Endothelial cell of umbilical vein (primary cell): ENCODE data around the gene CCDC85B. TPM values are rescaled to one million over a fixed set of nuclear protein-coding genes. Genes with fewer than 3 reads are reported as not detected.

Experiments
- BruUV-seq: library from RNA; stranded (reverse); fragments of 400-500 nt; replicated peaks from 2 replicates; lab custom pipeline; 2021; lab: Mats Ljungman, UMichigan
- CTCF ChIA-PET: fragments of 300-600, 350-600 bp; sonication (Branson Sonifier 250); formaldehyde crosslinking; loops from one replicate; lab custom pipeline; 2021; ENCODE audit warnings: antibody characterized with exemption, inconsistent platforms; lab: Charles Lee
- POLR2A ChIA-PET: fragments of 300-600, 350-600 bp; sonication (Branson Sonifier 250); formaldehyde crosslinking; loops from one replicate; lab custom pipeline; 2021; ENCODE audit warnings: antibody characterized with exemption, inconsistent platforms; lab: Charles Lee
- DNase-seq: peaks from one replicate; pipeline ENCODE4 v3.0.0-alpha.2; 2011; ENCODE audit warnings: low read depth, low spot score
- FAIRE-seq: peaks from 2 replicates; lab custom pipeline; 2011; peaks lifted over from hg19 to GRCh38; lab: Jason Lieb, UNC
- H2AFZ ChIP-seq: 2 replicates; pipeline ENCODE4 v1.6.0; 2012; ENCODE audit warnings: low read depth, low read length, control low read depth, inconsistent platforms
- H3K27ac ChIP-seq: 2 replicates; pipeline ENCODE4 v1.5.1; 2011; ENCODE audit warnings: low read depth, mild to moderate bottlenecking, control low read depth, low read length, moderate library complexity; ENCODE audit not compliant: insufficient read depth
- H3K27me3 ChIP-seq, 2 experiments: 2 replicates each; pipeline versions ENCODE4 v1.6.0 to v1.6.1; 2011; ENCODE audit warnings: low read length in 2 of 2, mixed read lengths in 1 of 2; ENCODE audit not compliant: control insufficient read depth in 2 of 2, insufficient read depth in 2 of 2
- H3K36me3 ChIP-seq, 2 experiments: 2 replicates in 1 of 2; 3 replicates in 1 of 2; pipeline ENCODE4 v1.5.1; 2011; ENCODE audit warnings: low read length in 2 of 2, mild to moderate bottlenecking in 1 of 2, moderate library complexity in 1 of 2; ENCODE audit not compliant: control insufficient read depth in 2 of 2, insufficient read depth in 2 of 2; ENCODE audit errors: extremely low read depth in 1 of 2
- H3K4me1 ChIP-seq: 3 replicates; pipeline ENCODE4 v1.5.1; 2011; ENCODE audit warnings: mild to moderate bottlenecking, low read length; ENCODE audit not compliant: control insufficient read depth, insufficient read depth; ENCODE audit errors: extremely low read depth
- H3K4me2 ChIP-seq: 2 replicates; pipeline ENCODE4 v1.6.1; 2011; ENCODE audit warnings: low read length, control low read depth, mixed read lengths; ENCODE audit not compliant: insufficient read depth
- H3K4me3 ChIP-seq, 3 experiments: fragments of 200-600 bp in 1 of 3; sonication (generic), shearing (Covaris generic) in 1 of 3; replicated peaks in 1 of 3; 2 replicates each; pipeline ENCODE4 v1.5.1; 2011 to 2016; ENCODE audit warnings: control low read depth in 3 of 3, low read length in 3 of 3, mild to moderate bottlenecking in 2 of 3, inconsistent platforms in 1 of 3, low read depth in 1 of 3, moderate library complexity in 1 of 3; ENCODE audit not compliant: insufficient read depth in 1 of 3
- H3K79me2 ChIP-seq: 2 replicates; pipeline ENCODE4 v1.6.0; 2012; ENCODE audit warnings: low read length, inconsistent platforms; ENCODE audit not compliant: control insufficient read depth, insufficient read depth
- H3K9ac ChIP-seq: replicated peaks from 2 replicates; pipeline ENCODE3; 2011; ENCODE audit warnings: low read length, control low read depth; ENCODE audit not compliant: insufficient read depth; ENCODE audit errors: extremely low read depth
- H3K9me1 ChIP-seq: replicated peaks from 3 replicates; pipeline ENCODE4 v1.6.0; 2011; ENCODE audit warnings: mild to moderate bottlenecking, low read length; ENCODE audit not compliant: control insufficient read depth, insufficient read depth; ENCODE audit errors: extremely low read depth
- H3K9me3 ChIP-seq: replicated peaks from 2 replicates; pipeline ENCODE4 v1.5.1; 2012; ENCODE audit warnings: low read length, inconsistent platforms; ENCODE audit not compliant: control insufficient read depth, insufficient read depth
- H4K20me1 ChIP-seq: replicated peaks from 2 replicates; pipeline ENCODE3; 2011; ENCODE audit warnings: mild to moderate bottlenecking, low read length; ENCODE audit not compliant: control insufficient read depth, insufficient read depth; ENCODE audit errors: extremely low read depth
- CTCF ChIP-seq, 2 donors: IDR thresholded peaks; 1 replicate in 1 of 2; 2 replicates in 1 of 2; pipeline ENCODE4 v1.5.1; 2011; ENCODE audit warnings: low read length in 2 of 2, mild to moderate bottlenecking in 2 of 2, moderate library complexity in 2 of 2, control low read depth in 1 of 2, inconsistent platforms in 1 of 2, low read depth in 1 of 2; ENCODE audit not compliant: insufficient read depth in 1 of 2; ENCODE audit errors: extremely low read depth in 1 of 2
- EZH2 ChIP-seq: IDR thresholded peaks from 2 replicates; pipeline ENCODE4 v1.6.1; 2012; ENCODE audit warnings: borderline replicate concordance, low read depth, mild to moderate bottlenecking, moderate library complexity, low read length, inconsistent platforms; ENCODE audit not compliant: severe bottlenecking
- FOS ChIP-seq: IDR thresholded peaks from 2 replicates; pipeline ENCODE4 v1.6.1; 2011; ENCODE audit warnings: mild to moderate bottlenecking, low read length, moderate library complexity, borderline replicate concordance; ENCODE audit not compliant: insufficient read depth
- GATA2 ChIP-seq: IDR thresholded peaks from 2 replicates; pipeline ENCODE4 v1.7.0; 2011; ENCODE audit warnings: low read depth, mild to moderate bottlenecking, moderate library complexity, mixed read lengths, low read length; ENCODE audit not compliant: insufficient read length, insufficient read depth
- JUN ChIP-seq: IDR thresholded peaks from 2 replicates; pipeline ENCODE4 v1.6.1; 2011; ENCODE audit warnings: borderline replicate concordance, low read depth; ENCODE audit not compliant: insufficient read length, insufficient read depth
- MAX ChIP-seq: IDR thresholded peaks from 2 replicates; pipeline ENCODE4 v1.6.1; 2011; ENCODE audit not compliant: insufficient read depth, insufficient read length
- MYC ChIP-seq: IDR thresholded peaks from one replicate; pipeline ENCODE4 v1.6.1; 2011; ENCODE audit warnings: mild to moderate bottlenecking, low read depth, low read length
- POLR2A ChIP-seq: IDR thresholded peaks from 2 replicates; pipeline ENCODE4 v1.6.1; 2012; ENCODE audit warnings: low read depth, mild to moderate bottlenecking, control low read depth, low read length
- POLR2AphosphoS5 ChIP-seq: IDR thresholded peaks from 2 replicates; pipeline ENCODE4 v1.6.1; 2012; ENCODE audit warnings: low read depth, mild to moderate bottlenecking, control low read depth, low read length, moderate library complexity; ENCODE audit not compliant: insufficient read depth
- dilution Hi-C: fragments of 300-500 bp; cut with MboI; formaldehyde crosslinking; loops from one replicate; pipeline ENCODE4 v1.15.0; 2019; ENCODE audit warnings: low sequenced_read_pairs; ENCODE audit not compliant: extremely low pct_ligation_motif_present
- intact Hi-C: fragments of 100-400 bp; cut with micrococcal nuclease; formaldehyde crosslinking; loops from one replicate; pipeline ENCODE4 v1.10.0; 2022
- polyA plus RNA-seq, 4 experiments: library from polyadenylated mRNA; depleted of rRNA in 3 of 4; stranded (reverse) in 3 of 4; unstranded in 1 of 4; fragments of >200 nt; gene quantifications; 2 replicates each; pipeline versions ENCODE4 v1.2.1 to v1.2.3, GENCODE V29; 2011 to 2012; ENCODE audit warnings: missing spikeins in 1 of 4
- total RNA-seq: library from RNA; stranded (reverse); gene quantifications from 2 replicates; pipeline ENCODE4 v1.2.3, GENCODE V29; 2021

The CCDC85B gene
- total and polyA plus RNA-seq, 2 donors (not counting 3 experiments of a cell fraction or from before 2014, with no cell fraction given) = 105 to 107 TPM

GRCh38 chr11:65850217-65851082 lies 40.0 kb upstream of the CCDC85B start:
- peaks cover 5% of the 10 kb centered on the region for H4K20me1 ChIP-seq
- H3K4me2 ChIP-seq = no peak overlapping the region
- H3K9ac ChIP-seq = no peak overlapping the region
- intact Hi-C loops = no loop called here
- DNase-seq (no peak), FAIRE-seq (no peak)
- no peaks in the 10 kb centered on the region for H3K9me1 ChIP-seq
- no peak overlapping the region for H3K27ac ChIP-seq
- H3K4me3 ChIP-seq = no peak overlapping the region
- ChIA-PET POLR2A (interaction anchor here (0.9 to 1.3 kb wide), 2 partner anchors 9 to 10 kb away, joined by 3 to 4 read pairs; partner anchors contain the start of gene MUS81), CTCF (interaction anchor here (0.9 to 3.7 kb wide), 7 partner anchors 9 to 70 kb away, joined by 3 to 18 read pairs (median 6); partner anchors contain the start of genes AP5B1, FIBP and MUS81)
- peak; percentile 55 for TF ChIP-seq POLR2AphosphoS5
- no peak for TF ChIP-seq EZH2
- peaks cover 24% of the 10 kb centered on the region for H3K79me2 ChIP-seq
- BruUV-seq = no TSS peak
- dilution Hi-C loops = no loop called here
- H3K9me3 ChIP-seq = no peaks in the 10 kb centered on the region
- H3K27me3 ChIP-seq = no peaks in the 10 kb centered on the region
- H2AFZ ChIP-seq = no peak overlapping the region
- H3K4me1 ChIP-seq = peaks cover 2% of the 10 kb centered on the region
- H3K36me3 ChIP-seq = peaks cover 25 to 37% of the 10 kb centered on the region in 2 experiments

GRCh38 chr11:65851083-65851579 lies 39.3 kb upstream of the CCDC85B start:
- Histone ChIP-seq H3K9ac (no peak overlapping the region), H3K9me1 (no peaks in the 10 kb centered on the region), H3K9me3 (no peaks in the 10 kb centered on the region), H3K4me3 (no peak overlapping the region), H3K4me2 (no peak overlapping the region), H2AFZ (no peak overlapping the region), H3K4me1 (peaks cover 8% of the 10 kb centered on the region), H3K79me2 (peaks cover 31% of the 10 kb centered on the region), H3K27ac (no peak overlapping the region), H3K27me3 (no peaks in the 10 kb centered on the region), H3K36me3 (peaks cover 31 to 42% of the 10 kb centered on the region in 2 experiments), H4K20me1 (peaks cover 5% of the 10 kb centered on the region)
- no peak for TF ChIP-seq EZH2
- TF ChIP-seq MYC = no peak
- TF ChIP-seq CTCF (IDR thresholded peaks at IDR 0.05; ENCODE audit: extremely low read depth in 1 of 2, insufficient read depth in 1 of 2, low read depth in 1 of 2, low read length in 2 of 2) = peak; percentile 48 to 50
- TF ChIP-seq POLR2A = peak; percentile 58
- TF ChIP-seq JUN = no peak
- no peak for TF ChIP-seq FOS
- TF ChIP-seq GATA2 = no peak
- peak; percentile 42 for TF ChIP-seq POLR2AphosphoS5
- no peak for TF ChIP-seq MAX
- FAIRE-seq (no peak), DNase-seq (no peak)
- BruUV-seq = no TSS peak
- dilution Hi-C loops = no loop called here
- POLR2A ChIA-PET = interaction anchor here (1.0 to 1.3 kb wide), 2 partner anchors 9 kb away, joined by 3 to 4 read pairs; partner anchors contain the start of gene MUS81
- CTCF ChIA-PET = interaction anchor here (0.8 to 3.7 kb wide), 9 partner anchors 8 to 137 kb away, joined by 3 to 18 read pairs (median 3); partner anchors contain the start of genes FIBP and MUS81
- intact Hi-C loops = no loop called here
